ENCODE data around the gene PAPPA2.

Gene PAPPA2

DNA sequence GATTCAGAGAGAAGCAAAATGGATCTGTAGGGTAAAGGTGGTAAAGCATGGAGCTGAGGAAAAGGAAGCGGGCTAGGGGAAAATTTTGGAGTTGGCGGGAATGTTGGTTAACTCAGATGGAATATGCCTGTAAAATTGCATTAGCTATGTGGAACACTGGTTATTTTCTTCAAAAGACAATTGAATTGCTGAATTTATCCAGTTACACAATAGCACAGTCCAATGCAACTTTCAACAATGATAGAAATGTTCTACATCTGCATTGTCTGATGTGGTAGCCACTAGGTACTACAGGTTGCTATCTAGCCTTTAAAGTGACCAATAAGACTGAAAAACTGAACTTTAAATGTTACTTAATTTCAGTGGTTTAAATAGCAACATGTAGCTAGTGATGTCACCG, 386.3 kb downstream of the PAPPA2 start:
- TF ChIP-seq, protein P1, sequence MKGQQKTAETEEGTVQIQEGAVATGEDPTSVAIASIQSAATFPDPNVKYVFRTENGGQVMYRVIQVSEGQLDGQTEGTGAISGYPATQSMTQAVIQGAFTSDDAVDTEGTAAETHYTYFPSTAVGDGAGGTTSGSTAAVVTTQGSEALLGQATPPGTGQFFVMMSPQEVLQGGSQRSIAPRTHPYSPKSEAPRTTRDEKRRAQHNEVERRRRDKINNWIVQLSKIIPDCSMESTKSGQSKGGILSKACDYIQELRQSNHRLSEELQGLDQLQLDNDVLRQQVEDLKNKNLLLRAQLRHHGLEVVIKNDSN (IDR thresholded peaks at IDR 0.05): no peak
- no peak for TF ChIP-seq TCF12 (IDR thresholded peaks at IDR 0.05; ENCODE audit: low read depth)
- TF ChIP-seq, protein P2, sequence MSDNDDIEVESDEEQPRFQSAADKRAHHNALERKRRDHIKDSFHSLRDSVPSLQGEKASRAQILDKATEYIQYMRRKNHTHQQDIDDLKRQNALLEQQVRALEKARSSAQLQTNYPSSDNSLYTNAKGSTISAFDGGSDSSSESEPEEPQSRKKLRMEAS (IDR thresholded peaks at IDR 0.05): no peak
- TF ChIP-seq CREB1 (IDR thresholded peaks at IDR 0.05; ENCODE audit: low read depth): no peak
- TF ChIP-seq ZBTB7A (IDR thresholded peaks at IDR 0.05; ENCODE audit: low read depth): no peak
- no peak for TF ChIP-seq TAF1 (IDR thresholded peaks at IDR 0.05; ENCODE audit: low read depth)
- no peak for TF ChIP-seq NFIC (IDR thresholded peaks at IDR 0.05)
- TF ChIP-seq CEBPB (IDR thresholded peaks at IDR 0.05): no peak
- TF ChIP-seq FOXM1 (IDR thresholded peaks at IDR 0.05; ENCODE audit: borderline replicate concordance, low read depth): no peak
- TF ChIP-seq EP300 (IDR thresholded peaks at IDR 0.05; ENCODE audit: borderline replicate concordance): no peak

DNA sequence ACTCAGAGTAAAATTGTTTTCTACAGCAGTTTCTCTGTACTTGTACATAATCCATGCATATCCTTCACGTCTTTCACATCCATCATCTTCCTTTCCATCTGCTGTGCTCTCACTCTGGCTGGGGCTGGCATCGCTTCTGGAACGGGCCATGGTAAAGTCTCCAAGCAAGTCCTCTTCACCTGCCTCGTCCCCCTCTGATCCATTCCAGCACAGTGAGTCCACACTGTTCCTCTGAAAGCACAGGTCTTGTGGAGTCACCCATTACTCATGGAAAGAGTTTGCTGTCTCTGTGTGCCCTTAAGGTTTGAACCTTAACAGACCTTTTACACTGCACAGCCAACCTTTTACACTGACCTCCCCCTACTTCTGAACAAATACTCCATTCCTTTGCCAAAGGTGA, 387.9 kb downstream of the PAPPA2 start:
- TF ChIP-seq TAF1 (IDR thresholded peaks at IDR 0.05; ENCODE audit: low read depth) (no peak), CREB1 (IDR thresholded peaks at IDR 0.05; ENCODE audit: low read depth) (no peak), NFIC (IDR thresholded peaks at IDR 0.05) (no peak), ZBTB7A (IDR thresholded peaks at IDR 0.05; ENCODE audit: low read depth) (no peak), TEAD4 (IDR thresholded peaks at IDR 0.05) (no peak), RAD21 (IDR thresholded peaks at IDR 0.05; ENCODE audit: low read depth) (no peak), CEBPB (IDR thresholded peaks at IDR 0.05) (no peak), EP300 (IDR thresholded peaks at IDR 0.05; ENCODE audit: borderline replicate concordance) (no peak), FOXM1 (IDR thresholded peaks at IDR 0.05; ENCODE audit: borderline replicate concordance, low read depth) (no peak), YY1 (IDR thresholded peaks at IDR 0.05; ENCODE audit: low read depth) (no peak), TCF12 (IDR thresholded peaks at IDR 0.05; ENCODE audit: low read depth) (no peak), EGR1 (IDR thresholded peaks at IDR 0.05) (no peak)
- TF ChIP-seq, protein P1 (IDR thresholded peaks at IDR 0.05): no peak
- TF ChIP-seq, protein P2 (IDR thresholded peaks at IDR 0.05): no peak
- TF ChIP-seq, protein P3, sequence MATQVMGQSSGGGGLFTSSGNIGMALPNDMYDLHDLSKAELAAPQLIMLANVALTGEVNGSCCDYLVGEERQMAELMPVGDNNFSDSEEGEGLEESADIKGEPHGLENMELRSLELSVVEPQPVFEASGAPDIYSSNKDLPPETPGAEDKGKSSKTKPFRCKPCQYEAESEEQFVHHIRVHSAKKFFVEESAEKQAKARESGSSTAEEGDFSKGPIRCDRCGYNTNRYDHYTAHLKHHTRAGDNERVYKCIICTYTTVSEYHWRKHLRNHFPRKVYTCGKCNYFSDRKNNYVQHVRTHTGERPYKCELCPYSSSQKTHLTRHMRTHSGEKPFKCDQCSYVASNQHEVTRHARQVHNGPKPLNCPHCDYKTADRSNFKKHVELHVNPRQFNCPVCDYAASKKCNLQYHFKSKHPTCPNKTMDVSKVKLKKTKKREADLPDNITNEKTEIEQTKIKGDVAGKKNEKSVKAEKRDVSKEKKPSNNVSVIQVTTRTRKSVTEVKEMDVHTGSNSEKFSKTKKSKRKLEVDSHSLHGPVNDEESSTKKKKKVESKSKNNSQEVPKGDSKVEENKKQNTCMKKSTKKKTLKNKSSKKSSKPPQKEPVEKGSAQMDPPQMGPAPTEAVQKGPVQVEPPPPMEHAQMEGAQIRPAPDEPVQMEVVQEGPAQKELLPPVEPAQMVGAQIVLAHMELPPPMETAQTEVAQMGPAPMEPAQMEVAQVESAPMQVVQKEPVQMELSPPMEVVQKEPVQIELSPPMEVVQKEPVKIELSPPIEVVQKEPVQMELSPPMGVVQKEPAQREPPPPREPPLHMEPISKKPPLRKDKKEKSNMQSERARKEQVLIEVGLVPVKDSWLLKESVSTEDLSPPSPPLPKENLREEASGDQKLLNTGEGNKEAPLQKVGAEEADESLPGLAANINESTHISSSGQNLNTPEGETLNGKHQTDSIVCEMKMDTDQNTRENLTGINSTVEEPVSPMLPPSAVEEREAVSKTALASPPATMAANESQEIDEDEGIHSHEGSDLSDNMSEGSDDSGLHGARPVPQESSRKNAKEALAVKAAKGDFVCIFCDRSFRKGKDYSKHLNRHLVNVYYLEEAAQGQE (IDR thresholded peaks at IDR 0.05; ENCODE audit: low read depth): no peak

DNA sequence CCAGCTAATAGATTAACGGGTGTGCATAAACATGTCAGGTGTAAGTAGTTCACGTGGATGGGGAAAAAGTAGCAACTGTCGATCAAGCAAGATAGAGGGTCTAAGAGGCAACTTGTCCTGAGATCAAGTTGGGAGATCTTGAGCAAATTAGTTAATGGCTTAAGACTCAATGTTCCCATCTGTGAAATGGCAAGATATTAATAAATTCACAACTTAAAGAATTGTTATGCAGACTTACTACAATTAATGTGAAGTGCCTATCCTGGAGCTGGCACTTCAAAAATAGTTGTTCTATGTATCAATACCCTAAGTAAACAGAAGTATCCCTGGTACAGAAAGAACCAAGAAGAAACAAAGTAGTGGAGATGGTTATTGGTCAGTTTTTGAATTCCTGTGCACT, 389.1 kb downstream of the PAPPA2 start:
- TF ChIP-seq TAF1 (IDR thresholded peaks at IDR 0.05; ENCODE audit: low read depth) (no peak), NFIC (IDR thresholded peaks at IDR 0.05) (no peak), TEAD4 (IDR thresholded peaks at IDR 0.05) (no peak), CREB1 (IDR thresholded peaks at IDR 0.05; ENCODE audit: low read depth) (no peak), TCF12 (IDR thresholded peaks at IDR 0.05; ENCODE audit: low read depth) (no peak)

DNA sequence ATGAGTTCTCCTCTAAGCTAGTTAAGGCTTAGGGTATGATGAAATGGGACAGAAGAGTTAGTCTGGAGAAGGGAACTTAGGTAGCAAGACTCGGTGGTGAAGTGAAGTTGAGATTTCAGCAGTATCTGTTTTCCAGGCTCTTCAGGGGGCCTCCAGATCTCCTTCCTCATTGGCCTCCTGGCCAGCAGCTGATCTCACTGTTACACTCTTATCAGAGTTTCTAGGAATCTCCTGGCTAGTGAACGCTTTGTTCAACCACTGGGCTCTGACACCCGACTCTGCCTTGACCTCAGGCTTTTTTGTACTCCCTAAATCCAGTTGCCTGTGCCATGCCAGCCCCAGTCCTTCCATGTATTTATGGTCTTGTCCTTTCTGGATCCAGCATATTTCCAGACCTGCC, 390.5 kb downstream of the PAPPA2 start:
- TF ChIP-seq RAD21 (IDR thresholded peaks at IDR 0.05; ENCODE audit: low read depth): no peak
- no peak for TF ChIP-seq TCF12 (IDR thresholded peaks at IDR 0.05; ENCODE audit: low read depth)
- no peak for TF ChIP-seq TEAD4 (IDR thresholded peaks at IDR 0.05)
- TF ChIP-seq, protein P1 (IDR thresholded peaks at IDR 0.05): no peak
- TF ChIP-seq, protein P2 (IDR thresholded peaks at IDR 0.05): no peak
- no peak for TF ChIP-seq EGR1 (IDR thresholded peaks at IDR 0.05)
- no peak for TF ChIP-seq EP300 (IDR thresholded peaks at IDR 0.05; ENCODE audit: borderline replicate concordance)
- TF ChIP-seq YY1 (IDR thresholded peaks at IDR 0.05; ENCODE audit: low read depth): no peak
- TF ChIP-seq TAF1 (IDR thresholded peaks at IDR 0.05; ENCODE audit: low read depth): no peak
- no peak for TF ChIP-seq FOXM1 (IDR thresholded peaks at IDR 0.05; ENCODE audit: borderline replicate concordance, low read depth)
- TF ChIP-seq CREB1 (IDR thresholded peaks at IDR 0.05; ENCODE audit: low read depth): no peak
- TF ChIP-seq CEBPB (IDR thresholded peaks at IDR 0.05): no peak

DNA sequence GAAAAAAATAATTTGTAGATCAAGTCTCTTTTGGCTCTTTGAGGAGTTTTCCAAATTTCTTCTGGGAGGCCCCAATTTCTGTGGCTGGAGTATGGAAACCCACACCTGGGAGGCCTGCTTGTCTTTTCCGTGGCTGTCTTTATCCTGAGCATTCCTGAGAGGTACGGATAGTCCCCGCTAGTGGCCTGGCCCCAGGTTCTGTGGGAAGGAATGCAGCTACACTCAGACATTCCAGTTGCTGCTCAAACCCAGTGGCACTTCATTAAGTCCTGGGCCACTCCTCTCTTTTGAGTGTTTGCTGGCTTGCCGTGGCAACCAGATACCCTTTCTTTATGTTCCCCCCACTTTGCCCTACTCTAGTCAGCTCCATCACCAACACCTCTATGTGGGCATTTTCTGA, 391.1 kb downstream of the PAPPA2 start:
- TF ChIP-seq, protein P1 (IDR thresholded peaks at IDR 0.05): no peak
- TF ChIP-seq TAF1 (IDR thresholded peaks at IDR 0.05; ENCODE audit: low read depth): no peak
- TF ChIP-seq CEBPB (IDR thresholded peaks at IDR 0.05): no peak
- TF ChIP-seq EP300 (IDR thresholded peaks at IDR 0.05; ENCODE audit: borderline replicate concordance): no peak
- no peak for TF ChIP-seq NFIC (IDR thresholded peaks at IDR 0.05)
- no peak for TF ChIP-seq YY1 (IDR thresholded peaks at IDR 0.05; ENCODE audit: low read depth)
- no peak for TF ChIP-seq TCF12 (IDR thresholded peaks at IDR 0.05; ENCODE audit: low read depth)
- TF ChIP-seq FOXM1 (IDR thresholded peaks at IDR 0.05; ENCODE audit: borderline replicate concordance, low read depth): no peak
- TF ChIP-seq, protein P3 (IDR thresholded peaks at IDR 0.05; ENCODE audit: low read depth): no peak
- TF ChIP-seq ZBTB7A (IDR thresholded peaks at IDR 0.05; ENCODE audit: low read depth): no peak
- TF ChIP-seq CREB1 (IDR thresholded peaks at IDR 0.05; ENCODE audit: low read depth): no peak
- no peak for TF ChIP-seq EGR1 (IDR thresholded peaks at IDR 0.05)
- no peak for TF ChIP-seq TEAD4 (IDR thresholded peaks at IDR 0.05)
- TF ChIP-seq, protein P2 (IDR thresholded peaks at IDR 0.05): no peak
- no peak for TF ChIP-seq RAD21 (IDR thresholded peaks at IDR 0.05; ENCODE audit: low read depth)

Data from Ishikawa (cell line).